ENCODE results near the gene TRAPPC3. TPM values are rescaled to one million over a fixed set of nuclear protein-coding genes. Genes with fewer than 3 reads are reported as not detected.

The TRAPPC3 gene
- total and polyA plus RNA-seq, 9 of the 15 experiments (the other 6 are each of a cell fraction or from before 2014, with no cell fraction given): 20.6 to 141 (median 112) TPM

- WGBS (ENCODE audit: insufficient coverage, low coverage, missing lambda C conversion rate): 92% methylated on average over 3 of the region's 3 CpGs
- peaks cover 11% of the 10 kb centered on the region; the same call in 1 of the 2 replicates for H4K20me1 ChIP-seq (replicated peaks; ENCODE audit: control insufficient read depth, insufficient read depth, low read length)
- no peak overlapping the region for H3K4me3 ChIP-seq
- POLR2A ChIA-PET: no interaction called here
- no TSS peak for BruUV-seq (replicated peaks)
- H3K79me2 ChIP-seq (ENCODE audit: control insufficient read depth, insufficient read depth, low read length): peaks cover 18% of the 10 kb centered on the region
- FAIRE-seq: no peak
- peaks cover 4% of the 10 kb centered on the region for H3K9me1 ChIP-seq (ENCODE audit: control insufficient read depth, insufficient read depth, low read length)
- peaks cover 55% of the 10 kb centered on the region for H3K36me3 ChIP-seq (ENCODE audit: control insufficient read depth, insufficient read depth, low read length)
- CTCF ChIA-PET (ENCODE audit: low intra/inter-chr PET ratio): interaction anchor here (0.6 to 5.8 kb wide), 2 partner anchors 38 to 118 kb away, joined by 3 to 116 read pairs; no protein-coding TSS in a partner anchor
- no peak overlapping the region for H3K4me2 ChIP-seq (ENCODE audit: insufficient read depth, low read length)
- no peaks in the 10 kb centered on the region for H3K27me3 ChIP-seq (ENCODE audit: control insufficient read depth in 2 of 2, insufficient read depth in 2 of 2, low read length in 2 of 2)
- no peak overlapping the region for H3K27ac ChIP-seq (ENCODE audit: extremely low read depth, low read depth, low read length)
- ATAC-seq: no peak
- DNase-seq (ENCODE audit: extremely low read depth in 1 of 4, low spot score in 3 of 4): no peak
- no peak overlapping the region for H3K9ac ChIP-seq (ENCODE audit: insufficient read depth in 1 of 2, low read depth in 2 of 2, low read length in 2 of 2)
- H3K9me3 ChIP-seq (replicated peaks; ENCODE audit: control insufficient read depth, insufficient read depth, low read depth, low read length): no peaks in the 10 kb centered on the region
- peaks cover 5 to 6% of the 10 kb centered on the region in 2 experiments; a peak in 3 of 5 replicates for H3K4me1 ChIP-seq (replicated peaks in 1 of 2; ENCODE audit: control insufficient read depth in 2 of 2, insufficient read depth in 2 of 2, low read length in 2 of 2)
- H2AFZ ChIP-seq (ENCODE audit: low read depth, low read length): no peak overlapping the region
- in situ Hi-C loops (cut with MboI) (no loop called here), intact Hi-C loops (cut with micrococcal nuclease) (no loop called here)
- TF ChIP-seq ARID1B (IDR thresholded peaks at IDR 0.05) (no peak), SNRNP70 (optimal IDR thresholded peaks at IDR 0.05; ENCODE audit: low read depth, low read length) (no peak), ZBTB7A (IDR thresholded peaks at IDR 0.05; ENCODE audit: borderline replicate concordance, control insufficient read depth, low read depth, low read length) (no peak), RBM22 (IDR thresholded peaks at IDR 0.05; ENCODE audit: low read depth, low read length, poor library complexity, severe bottlenecking) (no peak), ELF2 (CRISPR knock-in tag; IDR thresholded peaks at IDR 0.05) (no peak), KLF1 (tag; IDR thresholded peaks at IDR 0.05) (no peak), PCBP2 (IDR thresholded peaks at IDR 0.05; ENCODE audit: low read depth, low read length, poor library complexity, severe bottlenecking) (no peak), TAF15 (IDR thresholded peaks at IDR 0.05; ENCODE audit: low read depth, low read length) (no peak), XRCC3 (IDR thresholded peaks at IDR 0.05) (no peak), HLTF (IDR thresholded peaks at IDR 0.05) (no peak)
- TF ChIP-seq, protein P1, sequence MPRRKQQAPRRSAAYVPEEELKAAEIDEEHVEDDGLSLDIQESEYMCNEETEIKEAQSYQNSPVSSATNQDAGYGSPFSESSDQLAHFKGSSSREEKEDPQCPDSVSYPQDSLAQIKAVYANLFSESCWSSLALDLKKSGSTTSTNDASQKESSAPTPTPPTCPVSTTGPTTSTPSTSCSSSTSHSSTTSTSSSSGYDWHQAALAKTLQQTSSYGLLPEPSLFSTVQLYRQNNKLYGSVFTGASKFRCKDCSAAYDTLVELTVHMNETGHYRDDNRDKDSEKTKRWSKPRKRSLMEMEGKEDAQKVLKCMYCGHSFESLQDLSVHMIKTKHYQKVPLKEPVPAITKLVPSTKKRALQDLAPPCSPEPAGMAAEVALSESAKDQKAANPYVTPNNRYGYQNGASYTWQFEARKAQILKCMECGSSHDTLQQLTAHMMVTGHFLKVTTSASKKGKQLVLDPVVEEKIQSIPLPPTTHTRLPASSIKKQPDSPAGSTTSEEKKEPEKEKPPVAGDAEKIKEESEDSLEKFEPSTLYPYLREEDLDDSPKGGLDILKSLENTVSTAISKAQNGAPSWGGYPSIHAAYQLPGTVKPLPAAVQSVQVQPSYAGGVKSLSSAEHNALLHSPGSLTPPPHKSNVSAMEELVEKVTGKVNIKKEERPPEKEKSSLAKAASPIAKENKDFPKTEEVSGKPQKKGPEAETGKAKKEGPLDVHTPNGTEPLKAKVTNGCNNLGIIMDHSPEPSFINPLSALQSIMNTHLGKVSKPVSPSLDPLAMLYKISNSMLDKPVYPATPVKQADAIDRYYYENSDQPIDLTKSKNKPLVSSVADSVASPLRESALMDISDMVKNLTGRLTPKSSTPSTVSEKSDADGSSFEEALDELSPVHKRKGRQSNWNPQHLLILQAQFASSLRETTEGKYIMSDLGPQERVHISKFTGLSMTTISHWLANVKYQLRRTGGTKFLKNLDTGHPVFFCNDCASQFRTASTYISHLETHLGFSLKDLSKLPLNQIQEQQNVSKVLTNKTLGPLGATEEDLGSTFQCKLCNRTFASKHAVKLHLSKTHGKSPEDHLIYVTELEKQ (CRISPR knock-in tag; IDR thresholded peaks at IDR 0.05): no peak
- TF ChIP-seq, protein P2, sequence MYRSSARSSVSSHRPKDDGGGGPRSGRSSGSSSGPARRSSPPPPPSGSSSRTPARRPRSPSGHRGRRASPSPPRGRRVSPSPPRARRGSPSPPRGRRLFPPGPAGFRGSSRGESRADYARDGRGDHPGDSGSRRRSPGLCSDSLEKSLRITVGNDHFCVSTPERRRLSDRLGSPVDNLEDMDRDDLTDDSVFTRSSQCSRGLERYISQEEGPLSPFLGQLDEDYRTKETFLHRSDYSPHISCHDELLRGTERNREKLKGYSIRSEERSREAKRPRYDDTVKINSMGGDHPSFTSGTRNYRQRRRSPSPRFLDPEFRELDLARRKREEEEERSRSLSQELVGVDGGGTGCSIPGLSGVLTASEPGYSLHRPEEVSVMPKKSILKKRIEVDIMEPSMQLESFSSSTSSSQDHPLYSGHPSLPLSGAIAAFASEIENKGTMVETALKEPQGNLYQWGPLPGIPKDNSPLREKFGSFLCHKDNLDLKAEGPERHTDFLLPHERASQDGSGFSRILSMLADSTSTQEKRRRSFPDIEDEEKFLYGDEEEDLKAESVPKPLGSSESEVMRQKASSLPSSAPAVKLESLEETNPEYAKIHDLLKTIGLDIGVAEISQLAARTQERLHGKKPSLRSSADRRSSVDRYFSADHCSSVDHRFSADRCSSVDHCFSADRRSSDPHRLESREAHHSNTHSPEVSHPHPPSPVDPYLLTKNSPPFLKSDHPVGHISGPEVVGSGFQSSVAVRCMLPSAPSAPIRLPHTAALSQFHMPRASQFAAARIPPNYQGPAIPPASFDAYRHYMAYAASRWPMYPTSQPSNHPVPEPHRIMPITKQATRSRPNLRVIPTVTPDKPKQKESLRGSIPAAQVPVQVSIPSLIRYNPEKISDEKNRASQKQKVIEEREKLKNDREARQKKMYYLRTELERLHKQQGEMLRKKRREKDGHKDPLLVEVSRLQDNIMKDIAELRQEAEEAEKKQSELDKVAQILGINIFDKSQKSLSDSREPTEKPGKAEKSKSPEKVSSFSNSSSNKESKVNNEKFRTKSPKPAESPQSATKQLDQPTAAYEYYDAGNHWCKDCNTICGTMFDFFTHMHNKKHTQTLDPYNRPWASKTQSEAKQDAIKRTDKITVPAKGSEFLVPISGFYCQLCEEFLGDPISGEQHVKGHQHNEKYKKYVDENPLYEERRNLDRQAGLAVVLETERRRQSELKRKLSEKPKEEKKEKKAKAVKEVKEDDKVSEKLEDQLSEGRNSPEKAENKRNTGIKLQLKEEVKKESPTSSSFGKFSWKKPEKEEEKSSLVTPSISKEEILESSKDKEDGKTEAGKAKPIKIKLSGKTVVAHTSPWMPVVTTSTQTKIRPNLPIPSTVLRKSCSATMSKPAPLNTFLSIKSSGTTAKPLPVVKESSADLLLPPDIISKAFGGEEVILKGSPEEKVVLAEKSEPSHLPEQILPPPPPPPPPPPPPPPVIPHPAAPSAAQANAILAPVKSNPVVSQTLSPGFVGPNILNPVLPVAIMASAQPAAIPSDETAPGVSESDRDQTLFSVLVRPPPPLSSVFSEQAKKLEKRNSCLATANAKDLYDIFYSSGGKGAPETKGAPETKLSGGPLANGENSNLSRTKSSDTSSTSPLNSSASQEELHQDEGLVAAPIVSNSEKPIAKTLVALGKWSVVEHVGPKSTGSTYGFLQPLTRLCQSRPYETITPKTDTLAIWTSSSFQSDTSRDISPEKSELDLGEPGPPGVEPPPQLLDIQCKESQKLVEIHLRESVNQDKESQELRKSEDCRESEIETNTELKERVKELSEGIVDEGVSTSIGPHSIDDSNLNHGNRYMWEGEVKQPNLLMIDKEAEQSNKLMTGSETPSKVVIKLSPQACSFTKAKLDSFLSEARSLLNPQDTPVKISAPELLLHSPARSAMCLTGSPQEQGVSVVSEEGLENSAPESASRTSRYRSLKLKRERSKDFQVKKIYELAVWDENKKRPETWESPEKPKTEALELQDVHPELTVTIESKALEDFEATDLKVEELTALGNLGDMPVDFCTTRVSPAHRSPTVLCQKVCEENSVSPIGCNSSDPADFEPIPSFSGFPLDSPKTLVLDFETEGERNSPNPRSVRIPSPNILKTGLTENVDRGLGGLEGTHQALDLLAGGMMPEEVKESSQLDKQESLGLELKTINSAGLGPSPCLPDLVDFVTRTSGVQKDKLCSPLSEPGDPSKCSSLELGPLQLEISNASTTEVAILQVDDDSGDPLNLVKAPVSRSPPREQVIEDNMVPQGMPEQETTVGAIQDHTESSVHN (IDR thresholded peaks at IDR 0.05; ENCODE audit: borderline replicate concordance in 1 of 2, low read depth in 1 of 2): no peak
Observed at GRCh38 chr1:36137776-36138175, 11.5 kb downstream of the TRAPPC3 start.

Data from K562 (cell line).